Suprapubic skin (tissue), 4 donors: ENCODE data around the gene PRKAG2. TPM values are rescaled to one million over a fixed set of nuclear protein-coding genes. Genes with fewer than 3 reads are reported as not detected.

Source experiments
- DNase-seq, 2 donors: peaks; one replicate each; pipeline ENCODE4 v3.0.0-alpha.2; 2019; ENCODE audit warnings: low spot score in 2 of 2
- H3K27ac ChIP-seq: fragments of 200-600 bp; sonication (generic); one replicate; pipeline ENCODE4 v1.5.1; 2019
- H3K27me3 ChIP-seq: fragments of 200-600 bp; sonication (generic); one replicate; pipeline ENCODE4 v1.5.1; 2019
- H3K36me3 ChIP-seq: fragments of 200-600 bp; sonication (generic); one replicate; pipeline ENCODE4 v1.5.1; 2019
- H3K4me1 ChIP-seq: fragments of 200-600 bp; sonication (generic); one replicate; pipeline ENCODE4 v1.5.1; 2019
- H3K4me3 ChIP-seq: fragments of 200-600 bp; sonication (generic); one replicate; pipeline ENCODE4 v1.5.1; 2019; ENCODE audit warnings: mild to moderate bottlenecking
- H3K9me3 ChIP-seq: fragments of 200-600 bp; sonication (generic); one replicate; pipeline ENCODE4 v1.5.1; 2019
- EP300 ChIP-seq: sonication (generic); formaldehyde crosslinking; IDR thresholded peaks from one replicate; pipeline ENCODE4 v1.6.1; 2017; ENCODE audit warnings: antibody characterized with exemption
- POLR2A ChIP-seq, 2 donors: fragments of 450-650 bp; IDR thresholded peaks; one replicate each; pipeline ENCODE4 v1.6.1; 2017; ENCODE audit warnings: antibody characterized with exemption in 2 of 2, mild to moderate bottlenecking in 2 of 2, moderate library complexity in 2 of 2
- POLR2AphosphoS5 ChIP-seq, 3 donors: sonication (generic); formaldehyde crosslinking; IDR thresholded peaks; one replicate each; pipeline ENCODE4 v1.6.1; 2017; ENCODE audit warnings: antibody characterized with exemption in 3 of 3
- WGBS: methylation state at CpG from one replicate; pipeline ENCODE4 v1.1.5; 2018; 5-methylcytosine and 5-hydroxymethylcytosine counted together
- total RNA-seq, 4 donors: library from RNA; depleted of rRNA; stranded (reverse); fragments of >200 nt; gene quantifications; one replicate each; pipeline ENCODE4 v1.1.0, GENCODE V29; 2016
- TF ChIP-seq, protein P1 (sequence below), 2 donors: fragments of 200-600 bp in 1 of 2; fragments of 450-650 bp in 1 of 2; sonication (generic) in 1 of 2; IDR thresholded peaks; one replicate each; pipeline ENCODE4 v1.5.1; 2016 to 2019; ENCODE audit warnings: antibody characterized with exemption in 2 of 2, mild to moderate bottlenecking in 1 of 2, moderate library complexity in 1 of 2

The PRKAG2 gene
- total RNA-seq, 4 donors from 2014 or later = 16.5 to 40.0 (median 17.3) TPM

- Histone ChIP-seq H3K27me3 (no peaks in the 10 kb centered on the region), H3K4me1 (peaks cover 7% of the 10 kb centered on the region), H3K9me3 (no peaks in the 10 kb centered on the region), H3K4me3 (no peak overlapping the region), H3K27ac (no peak overlapping the region), H3K36me3 (peaks cover 11% of the 10 kb centered on the region)
- no peak for DNase-seq
- TF ChIP-seq, protein P1, sequence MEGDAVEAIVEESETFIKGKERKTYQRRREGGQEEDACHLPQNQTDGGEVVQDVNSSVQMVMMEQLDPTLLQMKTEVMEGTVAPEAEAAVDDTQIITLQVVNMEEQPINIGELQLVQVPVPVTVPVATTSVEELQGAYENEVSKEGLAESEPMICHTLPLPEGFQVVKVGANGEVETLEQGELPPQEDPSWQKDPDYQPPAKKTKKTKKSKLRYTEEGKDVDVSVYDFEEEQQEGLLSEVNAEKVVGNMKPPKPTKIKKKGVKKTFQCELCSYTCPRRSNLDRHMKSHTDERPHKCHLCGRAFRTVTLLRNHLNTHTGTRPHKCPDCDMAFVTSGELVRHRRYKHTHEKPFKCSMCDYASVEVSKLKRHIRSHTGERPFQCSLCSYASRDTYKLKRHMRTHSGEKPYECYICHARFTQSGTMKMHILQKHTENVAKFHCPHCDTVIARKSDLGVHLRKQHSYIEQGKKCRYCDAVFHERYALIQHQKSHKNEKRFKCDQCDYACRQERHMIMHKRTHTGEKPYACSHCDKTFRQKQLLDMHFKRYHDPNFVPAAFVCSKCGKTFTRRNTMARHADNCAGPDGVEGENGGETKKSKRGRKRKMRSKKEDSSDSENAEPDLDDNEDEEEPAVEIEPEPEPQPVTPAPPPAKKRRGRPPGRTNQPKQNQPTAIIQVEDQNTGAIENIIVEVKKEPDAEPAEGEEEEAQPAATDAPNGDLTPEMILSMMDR (IDR thresholded peaks at IDR 0.05) = no peak
- TF ChIP-seq POLR2A (IDR thresholded peaks at IDR 0.05) (no peak), EP300 (no peak), POLR2AphosphoS5 (IDR thresholded peaks at IDR 0.05) (no peak)
- WGBS = 96% methylated on average over 12 of the region's 21 CpGs
These were observed 14.1 kb downstream of the PRKAG2 start for GRCh38 chr7:151862606-151863381.

GRCh38 chr7:151861881-151862280, 15.0 kb downstream of the PRKAG2 start:
- DNase-seq = no peak
- 93% methylated on average over 8 of the region's 9 CpGs for WGBS
- TF ChIP-seq POLR2A (IDR thresholded peaks at IDR 0.05) (no peak), EP300 (no peak), POLR2AphosphoS5 (IDR thresholded peaks at IDR 0.05) (no peak)
- TF ChIP-seq, protein P1 (IDR thresholded peaks at IDR 0.05) = no peak

DNA sequence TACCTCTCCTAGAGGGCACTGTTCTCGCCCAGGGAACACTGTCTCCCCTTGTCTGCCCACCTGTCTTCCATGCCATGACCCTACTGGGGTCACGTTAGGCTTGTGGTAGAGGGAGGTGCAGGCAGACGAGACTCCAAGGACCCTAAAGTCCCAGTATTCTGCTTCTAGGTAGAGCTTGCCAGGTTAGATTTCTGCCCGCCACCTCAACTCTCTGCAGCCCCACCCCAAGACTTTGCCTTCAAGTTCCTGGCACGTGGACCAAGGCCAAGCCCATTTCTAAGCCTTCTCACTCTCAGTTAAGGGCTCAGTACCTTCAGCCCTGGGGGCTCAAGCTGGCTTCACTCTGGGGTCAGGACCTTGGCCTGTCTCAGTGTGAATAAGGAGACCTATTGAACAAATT, 16.1 kb downstream of the PRKAG2 start:
- TF ChIP-seq POLR2AphosphoS5 (IDR thresholded peaks at IDR 0.05) = no peak
- TF ChIP-seq, protein P1 (IDR thresholded peaks at IDR 0.05) = no peak
- TF ChIP-seq POLR2A (IDR thresholded peaks at IDR 0.05) = no peak
- no peak for TF ChIP-seq EP300
- peaks cover 11% of the 10 kb centered on the region for H3K36me3 ChIP-seq
- no peak for DNase-seq
- no peaks in the 10 kb centered on the region for H3K27me3 ChIP-seq
- WGBS = 84% methylated on average over 5 of the region's 5 CpGs
- no peak overlapping the region for H3K4me3 ChIP-seq
- no peak overlapping the region for H3K27ac ChIP-seq
- H3K4me1 ChIP-seq = peaks cover 6% of the 10 kb centered on the region
- H3K9me3 ChIP-seq = no peaks in the 10 kb centered on the region

More at GRCh38 chr7:151861881-151862280, 15.0 kb downstream of the PRKAG2 start:
- Histone ChIP-seq H3K27ac (no peak overlapping the region), H3K9me3 (no peaks in the 10 kb centered on the region), H3K27me3 (no peaks in the 10 kb centered on the region), H3K36me3 (peaks cover 11% of the 10 kb centered on the region), H3K4me1 (peaks cover 6% of the 10 kb centered on the region), H3K4me3 (no peak overlapping the region)

GRCh38 chr7:151859948-151860685, 16.8 kb downstream of the PRKAG2 start:
- Histone ChIP-seq H3K9me3 (no peaks in the 10 kb centered on the region), H3K4me3 (no peak overlapping the region), H3K4me1 (peaks cover 6% of the 10 kb centered on the region), H3K36me3 (peaks cover 11% of the 10 kb centered on the region), H3K27ac (no peak overlapping the region), H3K27me3 (no peaks in the 10 kb centered on the region)
- no peak for DNase-seq
- TF ChIP-seq POLR2AphosphoS5 (IDR thresholded peaks at IDR 0.05) = no peak
- TF ChIP-seq, protein P1 (IDR thresholded peaks at IDR 0.05) = no peak
- TF ChIP-seq EP300 = no peak
- no peak for TF ChIP-seq POLR2A (IDR thresholded peaks at IDR 0.05)
- WGBS = 99% methylated on average over 12 of the region's 15 CpGs
